Prostate gland (tissue), 2 donors: ENCODE results near the gene USP22.

Source experiments
- CTCF ChIP-seq, 4 experiments: fragments of 200-600 bp in 2 of 4; fragments of 450-650 bp in 2 of 4; sonication (generic) in 2 of 4; IDR thresholded peaks; 1 replicate in 3 of 4; 2 replicates in 1 of 4; pipeline ENCODE4 v1.5.1; 2016 to 2019; ENCODE audit warnings: antibody characterized with exemption in 4 of 4, mild to moderate bottlenecking in 2 of 4, moderate library complexity in 2 of 4
- POLR2A ChIP-seq: fragments of 450-650 bp; IDR thresholded peaks from one replicate; pipeline ENCODE4 v1.6.1; 2016; ENCODE audit warnings: antibody characterized with exemption, mild to moderate bottlenecking
- POLR2AphosphoS5 ChIP-seq: sonication (generic); formaldehyde crosslinking; IDR thresholded peaks from one replicate; pipeline ENCODE4 v1.6.1; 2017; ENCODE audit warnings: antibody characterized with exemption

GRCh38 chr17:21024024-21024423, 18.8 kb downstream of the USP22 start:
- TF ChIP-seq CTCF (IDR thresholded peaks at IDR 0.05) (no peak), POLR2AphosphoS5 (no peak), POLR2A (no peak)
